Endothelial cell of umbilical vein (primary cell): ENCODE data around the gene HCK. TPM values are rescaled to one million over a fixed set of nuclear protein-coding genes. Genes with fewer than 3 reads are reported as not detected.

Source experiments
- BruUV-seq: library from RNA; stranded (reverse); fragments of 400-500 nt; replicated peaks from 2 replicates; lab custom pipeline; 2021; lab: Mats Ljungman, UMichigan
- CTCF ChIA-PET: fragments of 300-600, 350-600 bp; sonication (Branson Sonifier 250); formaldehyde crosslinking; loops from one replicate; lab custom pipeline; 2021; ENCODE audit warnings: antibody characterized with exemption, inconsistent platforms; lab: Charles Lee
- POLR2A ChIA-PET: fragments of 300-600, 350-600 bp; sonication (Branson Sonifier 250); formaldehyde crosslinking; loops from one replicate; lab custom pipeline; 2021; ENCODE audit warnings: antibody characterized with exemption, inconsistent platforms; lab: Charles Lee
- DNase-seq: peaks from one replicate; pipeline ENCODE4 v3.0.0-alpha.2; 2011; ENCODE audit warnings: low read depth, low spot score
- FAIRE-seq: peaks from 2 replicates; lab custom pipeline; 2011; peaks lifted over from hg19 to GRCh38; lab: Jason Lieb, UNC
- H2AFZ ChIP-seq: 2 replicates; pipeline ENCODE4 v1.6.0; 2012; ENCODE audit warnings: low read depth, low read length, control low read depth, inconsistent platforms
- H3K27ac ChIP-seq: 2 replicates; pipeline ENCODE4 v1.5.1; 2011; ENCODE audit warnings: low read depth, mild to moderate bottlenecking, control low read depth, low read length, moderate library complexity; ENCODE audit not compliant: insufficient read depth
- H3K27me3 ChIP-seq, 2 experiments: 2 replicates each; pipeline versions ENCODE4 v1.6.0 to v1.6.1; 2011; ENCODE audit warnings: low read length in 2 of 2, mixed read lengths in 1 of 2; ENCODE audit not compliant: control insufficient read depth in 2 of 2, insufficient read depth in 2 of 2
- H3K36me3 ChIP-seq, 2 experiments: 2 replicates in 1 of 2; 3 replicates in 1 of 2; pipeline ENCODE4 v1.5.1; 2011; ENCODE audit warnings: low read length in 2 of 2, mild to moderate bottlenecking in 1 of 2, moderate library complexity in 1 of 2; ENCODE audit not compliant: control insufficient read depth in 2 of 2, insufficient read depth in 2 of 2; ENCODE audit errors: extremely low read depth in 1 of 2
- H3K4me1 ChIP-seq: 3 replicates; pipeline ENCODE4 v1.5.1; 2011; ENCODE audit warnings: mild to moderate bottlenecking, low read length; ENCODE audit not compliant: control insufficient read depth, insufficient read depth; ENCODE audit errors: extremely low read depth
- H3K4me2 ChIP-seq: 2 replicates; pipeline ENCODE4 v1.6.1; 2011; ENCODE audit warnings: low read length, control low read depth, mixed read lengths; ENCODE audit not compliant: insufficient read depth
- H3K4me3 ChIP-seq, 3 experiments: fragments of 200-600 bp in 1 of 3; sonication (generic), shearing (Covaris generic) in 1 of 3; replicated peaks in 1 of 3; 2 replicates each; pipeline ENCODE4 v1.5.1; 2011 to 2016; ENCODE audit warnings: control low read depth in 3 of 3, low read length in 3 of 3, mild to moderate bottlenecking in 2 of 3, inconsistent platforms in 1 of 3, low read depth in 1 of 3, moderate library complexity in 1 of 3; ENCODE audit not compliant: insufficient read depth in 1 of 3
- H3K79me2 ChIP-seq: 2 replicates; pipeline ENCODE4 v1.6.0; 2012; ENCODE audit warnings: low read length, inconsistent platforms; ENCODE audit not compliant: control insufficient read depth, insufficient read depth
- H3K9ac ChIP-seq: replicated peaks from 2 replicates; pipeline ENCODE3; 2011; ENCODE audit warnings: low read length, control low read depth; ENCODE audit not compliant: insufficient read depth; ENCODE audit errors: extremely low read depth
- H3K9me1 ChIP-seq: replicated peaks from 3 replicates; pipeline ENCODE4 v1.6.0; 2011; ENCODE audit warnings: mild to moderate bottlenecking, low read length; ENCODE audit not compliant: control insufficient read depth, insufficient read depth; ENCODE audit errors: extremely low read depth
- H3K9me3 ChIP-seq: replicated peaks from 2 replicates; pipeline ENCODE4 v1.5.1; 2012; ENCODE audit warnings: low read length, inconsistent platforms; ENCODE audit not compliant: control insufficient read depth, insufficient read depth
- H4K20me1 ChIP-seq: replicated peaks from 2 replicates; pipeline ENCODE3; 2011; ENCODE audit warnings: mild to moderate bottlenecking, low read length; ENCODE audit not compliant: control insufficient read depth, insufficient read depth; ENCODE audit errors: extremely low read depth
- CTCF ChIP-seq, 2 donors: IDR thresholded peaks; 1 replicate in 1 of 2; 2 replicates in 1 of 2; pipeline ENCODE4 v1.5.1; 2011; ENCODE audit warnings: low read length in 2 of 2, mild to moderate bottlenecking in 2 of 2, moderate library complexity in 2 of 2, control low read depth in 1 of 2, inconsistent platforms in 1 of 2, low read depth in 1 of 2; ENCODE audit not compliant: insufficient read depth in 1 of 2; ENCODE audit errors: extremely low read depth in 1 of 2
- EZH2 ChIP-seq: IDR thresholded peaks from 2 replicates; pipeline ENCODE4 v1.6.1; 2012; ENCODE audit warnings: borderline replicate concordance, low read depth, mild to moderate bottlenecking, moderate library complexity, low read length, inconsistent platforms; ENCODE audit not compliant: severe bottlenecking
- FOS ChIP-seq: IDR thresholded peaks from 2 replicates; pipeline ENCODE4 v1.6.1; 2011; ENCODE audit warnings: mild to moderate bottlenecking, low read length, moderate library complexity, borderline replicate concordance; ENCODE audit not compliant: insufficient read depth
- GATA2 ChIP-seq: IDR thresholded peaks from 2 replicates; pipeline ENCODE4 v1.7.0; 2011; ENCODE audit warnings: low read depth, mild to moderate bottlenecking, moderate library complexity, mixed read lengths, low read length; ENCODE audit not compliant: insufficient read length, insufficient read depth
- JUN ChIP-seq: IDR thresholded peaks from 2 replicates; pipeline ENCODE4 v1.6.1; 2011; ENCODE audit warnings: borderline replicate concordance, low read depth; ENCODE audit not compliant: insufficient read length, insufficient read depth
- MAX ChIP-seq: IDR thresholded peaks from 2 replicates; pipeline ENCODE4 v1.6.1; 2011; ENCODE audit not compliant: insufficient read depth, insufficient read length
- MYC ChIP-seq: IDR thresholded peaks from one replicate; pipeline ENCODE4 v1.6.1; 2011; ENCODE audit warnings: mild to moderate bottlenecking, low read depth, low read length
- POLR2A ChIP-seq: IDR thresholded peaks from 2 replicates; pipeline ENCODE4 v1.6.1; 2012; ENCODE audit warnings: low read depth, mild to moderate bottlenecking, control low read depth, low read length
- POLR2AphosphoS5 ChIP-seq: IDR thresholded peaks from 2 replicates; pipeline ENCODE4 v1.6.1; 2012; ENCODE audit warnings: low read depth, mild to moderate bottlenecking, control low read depth, low read length, moderate library complexity; ENCODE audit not compliant: insufficient read depth
- dilution Hi-C: fragments of 300-500 bp; cut with MboI; formaldehyde crosslinking; loops from one replicate; pipeline ENCODE4 v1.15.0; 2019; ENCODE audit warnings: low sequenced_read_pairs; ENCODE audit not compliant: extremely low pct_ligation_motif_present
- intact Hi-C: fragments of 100-400 bp; cut with micrococcal nuclease; formaldehyde crosslinking; loops from one replicate; pipeline ENCODE4 v1.10.0; 2022
- polyA plus RNA-seq, 4 experiments: library from polyadenylated mRNA; depleted of rRNA in 3 of 4; stranded (reverse) in 3 of 4; unstranded in 1 of 4; fragments of >200 nt; gene quantifications; 2 replicates each; pipeline versions ENCODE4 v1.2.1 to v1.2.3, GENCODE V29; 2011 to 2012; ENCODE audit warnings: missing spikeins in 1 of 4
- total RNA-seq: library from RNA; stranded (reverse); gene quantifications from 2 replicates; pipeline ENCODE4 v1.2.3, GENCODE V29; 2021

The HCK gene
- total and polyA plus RNA-seq, 2 donors (not counting 3 experiments of a cell fraction or from before 2014, with no cell fraction given), result not detected

- FAIRE-seq (no peak), DNase-seq (no peak)
- BruUV-seq, result no TSS peak
- no peak overlapping the region for H3K9ac ChIP-seq
- dilution Hi-C loops (no loop called here), intact Hi-C loops (no loop called here)
- H3K79me2 ChIP-seq, result no peaks in the 10 kb centered on the region
- H3K27ac ChIP-seq, result no peak overlapping the region
- peaks cover 5% of the 10 kb centered on the region for H3K4me1 ChIP-seq
- no peaks in the 10 kb centered on the region for H3K9me1 ChIP-seq
- CTCF ChIA-PET, result interaction anchor here (1.4 kb wide), 1 partner anchor 233 kb away, joined by 3 read pairs; no protein-coding TSS in a partner anchor
- no peak overlapping the region for H3K4me2 ChIP-seq
- H2AFZ ChIP-seq, result no peak overlapping the region
- no peaks in the 10 kb centered on the region for H3K9me3 ChIP-seq
- no peak for TF ChIP-seq MAX
- no peak for TF ChIP-seq MYC
- TF ChIP-seq POLR2AphosphoS5, result no peak
- TF ChIP-seq CTCF (IDR thresholded peaks at IDR 0.05; ENCODE audit: extremely low read depth in 1 of 2, insufficient read depth in 1 of 2, low read depth in 1 of 2, low read length in 2 of 2), result no peak
- TF ChIP-seq EZH2, result no peak
- TF ChIP-seq JUN, result no peak
- TF ChIP-seq FOS, result no peak
- TF ChIP-seq GATA2, result no peak
- TF ChIP-seq POLR2A, result no peak
- POLR2A ChIA-PET, result no interaction called here
- H3K4me3 ChIP-seq, result no peak overlapping the region
- no peaks in the 10 kb centered on the region for H4K20me1 ChIP-seq
- no peaks in the 10 kb centered on the region for H3K27me3 ChIP-seq
- no peaks in the 10 kb centered on the region for H3K36me3 ChIP-seq
Observed at GRCh38 chr20:32087070-32087469, 35.0 kb downstream of the HCK start.
